Lower leg skin (tissue), 4 donors: Measurements from ENCODE around the gene AS3MT. TPM values are rescaled to one million over a fixed set of nuclear protein-coding genes. Genes with fewer than 3 reads are reported as not detected.
"Not testable (repeated sequence)": the region's sequence is repeated elsewhere in the genome, so short reads cannot be mapped to it uniquely, and the experiment has no call there.

Experiments used
- DNase-seq, 2 donors: peaks; one replicate each; pipeline ENCODE4 v3.0.0-alpha.2; 2019; ENCODE audit warnings: low spot score in 2 of 2
- H3K4me3 ChIP-seq: fragments of 200-600 bp; sonication (generic); 2 replicates; pipeline ENCODE4 v1.5.1; 2017; ENCODE audit warnings: mild to moderate bottlenecking, low read depth; ENCODE audit not compliant: poor library complexity, severe bottlenecking
- POLR2A ChIP-seq, 2 donors: fragments of 450-650 bp; IDR thresholded peaks; one replicate each; pipeline ENCODE4 v1.6.1; 2016 to 2017; ENCODE audit warnings: antibody characterized with exemption in 2 of 2, mild to moderate bottlenecking in 1 of 2, moderate library complexity in 1 of 2
- WGBS, 2 donors: methylation state at CpG; one replicate each; pipeline ENCODE4 v1.1.5; 2018; 5-methylcytosine and 5-hydroxymethylcytosine counted together
- intact Hi-C: fragments of 100-400 bp; cut with DNase I; formaldehyde crosslinking; loops from one replicate; pipeline ENCODE4 v1.15.0; 2023; ENCODE audit warnings: low total_unique reads
- total RNA-seq, 4 donors: library from RNA; depleted of rRNA; stranded (reverse); fragments of >200 nt; gene quantifications; one replicate each; pipeline ENCODE4 v1.1.0, GENCODE V29; 2016
- TF ChIP-seq, protein P1 (sequence below), 3 donors: fragments of 450-650 bp; IDR thresholded peaks; one replicate each; pipeline ENCODE4 v1.5.1; 2016; ENCODE audit warnings: antibody characterized with exemption in 3 of 3, mild to moderate bottlenecking in 3 of 3, moderate library complexity in 2 of 3

AS3MT gene
- total RNA-seq, 4 donors from 2014 or later = 1.8 to 5.1 (median 3.9) TPM

DNA sequence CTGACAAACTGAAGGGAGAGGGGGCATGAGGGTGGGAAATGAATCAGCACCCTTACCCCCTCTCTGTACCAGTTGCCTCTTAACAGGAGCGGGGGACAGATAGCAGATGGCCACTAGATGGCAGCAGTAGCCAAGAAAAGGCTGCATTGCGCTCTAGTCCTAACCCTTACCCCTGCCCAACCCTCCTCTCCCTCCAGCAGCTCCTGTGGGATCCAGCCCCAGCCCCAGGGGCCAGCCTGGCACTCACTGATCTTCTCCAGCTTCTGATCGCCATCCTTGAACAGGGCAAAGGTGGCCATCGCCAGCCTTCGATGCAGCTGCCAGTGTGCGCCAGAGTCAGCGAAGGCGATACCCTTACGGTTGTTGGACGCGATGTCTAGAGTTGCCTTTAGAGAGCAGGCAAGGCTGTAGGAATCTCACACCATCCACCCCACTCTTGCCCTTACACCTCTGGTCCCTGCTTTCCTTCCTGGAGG is 34.2 kb upstream of the AS3MT start:
- DNase-seq = peak; percentile 69 to 94
- no peak for TF ChIP-seq POLR2A (IDR thresholded peaks at IDR 0.05)
- TF ChIP-seq, protein P1, sequence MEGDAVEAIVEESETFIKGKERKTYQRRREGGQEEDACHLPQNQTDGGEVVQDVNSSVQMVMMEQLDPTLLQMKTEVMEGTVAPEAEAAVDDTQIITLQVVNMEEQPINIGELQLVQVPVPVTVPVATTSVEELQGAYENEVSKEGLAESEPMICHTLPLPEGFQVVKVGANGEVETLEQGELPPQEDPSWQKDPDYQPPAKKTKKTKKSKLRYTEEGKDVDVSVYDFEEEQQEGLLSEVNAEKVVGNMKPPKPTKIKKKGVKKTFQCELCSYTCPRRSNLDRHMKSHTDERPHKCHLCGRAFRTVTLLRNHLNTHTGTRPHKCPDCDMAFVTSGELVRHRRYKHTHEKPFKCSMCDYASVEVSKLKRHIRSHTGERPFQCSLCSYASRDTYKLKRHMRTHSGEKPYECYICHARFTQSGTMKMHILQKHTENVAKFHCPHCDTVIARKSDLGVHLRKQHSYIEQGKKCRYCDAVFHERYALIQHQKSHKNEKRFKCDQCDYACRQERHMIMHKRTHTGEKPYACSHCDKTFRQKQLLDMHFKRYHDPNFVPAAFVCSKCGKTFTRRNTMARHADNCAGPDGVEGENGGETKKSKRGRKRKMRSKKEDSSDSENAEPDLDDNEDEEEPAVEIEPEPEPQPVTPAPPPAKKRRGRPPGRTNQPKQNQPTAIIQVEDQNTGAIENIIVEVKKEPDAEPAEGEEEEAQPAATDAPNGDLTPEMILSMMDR (IDR thresholded peaks at IDR 0.05) = peak in 1 of 3 donors; percentile 72
- intact Hi-C loops = loop anchor here (10.0 kb wide), 1 partner anchor 70 kb away; no protein-coding TSS in a partner anchor
- 64 to 66% methylated on average over 11 of the region's 11 CpGs for WGBS, 2 donors
- no peak overlapping the region for H3K4me3 ChIP-seq

DNA sequence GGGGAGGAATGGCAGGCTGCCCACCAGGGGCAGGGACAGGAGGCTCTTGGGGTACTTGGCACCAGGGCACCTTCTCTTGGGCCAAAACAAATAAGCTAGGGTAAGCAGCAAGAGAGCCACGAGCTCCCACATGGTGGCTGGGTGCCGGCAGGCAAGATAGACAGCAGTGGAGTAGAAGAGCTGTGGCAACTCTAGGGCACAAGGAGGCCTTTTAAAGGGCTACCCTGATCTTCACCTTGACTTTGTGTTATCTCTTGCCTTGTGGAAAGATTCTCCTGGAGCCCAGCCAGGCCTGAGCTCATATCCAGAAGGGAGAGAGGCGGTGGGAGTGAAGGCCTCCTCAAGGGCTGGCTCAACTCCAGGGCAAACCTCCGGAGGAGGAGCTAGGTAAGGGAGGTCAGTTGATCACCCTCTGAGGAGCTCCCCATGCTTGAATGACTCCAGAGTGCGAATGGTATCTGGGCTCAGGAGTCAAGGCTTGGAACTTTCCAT is 32.0 kb upstream of the AS3MT start, which contains the start of gene CYP17A1:
CYP17A1 (minus strand) TSS at position 184 of the 492 bp plus-strand sequence; CDS start at position 132, 52 bp downstream.
- no peak for DNase-seq
- TF ChIP-seq POLR2A (IDR thresholded peaks at IDR 0.05) = no peak
- TF ChIP-seq, protein P1 (IDR thresholded peaks at IDR 0.05) = no peak
- 79 to 84% methylated on average over 5 of the region's 5 CpGs for WGBS, 2 donors
- H3K4me3 ChIP-seq = no peak within 1 kb of the TSS
- intact Hi-C loops = loop anchor here (10.0 kb wide), 1 partner anchor 68 kb away; no protein-coding TSS in a partner anchor

- intact Hi-C loops = loop anchor here (10.0 kb wide), 1 partner anchor 66 kb away; no protein-coding TSS in a partner anchor
These were observed 30.9 kb upstream of the AS3MT start for GRCh38 chr10:102838276-102838927.

DNA sequence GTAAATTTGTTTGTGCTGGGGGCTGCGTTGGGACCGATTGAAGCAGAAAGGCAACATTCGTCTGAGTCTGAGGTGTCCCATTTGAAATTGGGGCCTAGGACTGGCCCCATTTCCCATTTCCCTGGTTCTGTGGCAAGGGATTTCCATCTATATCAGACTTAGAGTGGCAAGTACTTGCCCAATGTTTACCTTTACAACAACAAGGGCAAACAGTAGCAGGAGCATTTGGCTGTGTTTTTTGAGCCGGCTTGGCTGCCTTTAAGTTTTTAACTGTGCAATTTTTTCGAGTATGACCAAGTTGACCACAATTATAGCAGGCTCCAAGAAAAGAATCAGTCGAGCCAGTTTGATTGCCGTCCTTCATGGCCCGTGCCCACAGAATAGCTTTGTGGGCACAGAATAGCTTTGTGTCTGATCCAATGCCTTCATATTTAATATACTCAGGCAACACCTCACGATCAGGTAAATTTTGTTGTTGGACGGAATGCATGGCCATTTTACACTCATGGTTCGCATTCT is 27.4 kb upstream of the AS3MT start:
- intact Hi-C loops = no loop called here
- WGBS, 2 donors = 88 to 92% methylated on average over 11 of the region's 11 CpGs
- H3K4me3 ChIP-seq = no peak overlapping the region
- TF ChIP-seq POLR2A (IDR thresholded peaks at IDR 0.05) = no peak
- TF ChIP-seq, protein P1 (IDR thresholded peaks at IDR 0.05) = no peak
- DNase-seq = no peak

More at GRCh38 chr10:102838276-102838927, 30.9 kb upstream of the AS3MT start:
- DNase-seq, H3K4me3 ChIP-seq: not testable (repeated sequence)
- WGBS, 2 donors = 75 to 79% methylated on average over 9 of the region's 9 CpGs

- 59 to 74% methylated on average over 8 of the region's 8 CpGs for WGBS, 2 donors
- H3K4me3 ChIP-seq, intact Hi-C loops: not testable (repeated sequence)
- DNase-seq = peak in 1 of 2 donors; percentile 36
These were observed 26.1 kb upstream of the AS3MT start for GRCh38 chr10:102843139-102843538.

- WGBS, 2 donors = 85 to 87% methylated on average over 6 of the region's 6 CpGs
- DNase-seq, intact Hi-C loops, H3K4me3 ChIP-seq: not testable (repeated sequence)
These were observed 25.0 kb upstream of the AS3MT start for GRCh38 chr10:102844190-102844776.

- DNase-seq = peak in 1 of 2 donors; percentile 31
- intact Hi-C loops = no loop called here
- WGBS, 2 donors = 77 to 89% methylated on average over 9 of the region's 9 CpGs
- no peak overlapping the region for H3K4me3 ChIP-seq
- TF ChIP-seq, protein P1 (IDR thresholded peaks at IDR 0.05) = no peak
- no peak for TF ChIP-seq POLR2A (IDR thresholded peaks at IDR 0.05)
These were observed 23.8 kb upstream of the AS3MT start for GRCh38 chr10:102845352-102845902.
